Measurements from ENCODE around the gene PDE8B. TPM values are rescaled to one million over a fixed set of nuclear protein-coding genes. Genes with fewer than 3 reads are reported as not detected.

Gene PDE8B
- total RNA-seq, 1 donor from 2014 or later, result 0.33 TPM

DNA sequence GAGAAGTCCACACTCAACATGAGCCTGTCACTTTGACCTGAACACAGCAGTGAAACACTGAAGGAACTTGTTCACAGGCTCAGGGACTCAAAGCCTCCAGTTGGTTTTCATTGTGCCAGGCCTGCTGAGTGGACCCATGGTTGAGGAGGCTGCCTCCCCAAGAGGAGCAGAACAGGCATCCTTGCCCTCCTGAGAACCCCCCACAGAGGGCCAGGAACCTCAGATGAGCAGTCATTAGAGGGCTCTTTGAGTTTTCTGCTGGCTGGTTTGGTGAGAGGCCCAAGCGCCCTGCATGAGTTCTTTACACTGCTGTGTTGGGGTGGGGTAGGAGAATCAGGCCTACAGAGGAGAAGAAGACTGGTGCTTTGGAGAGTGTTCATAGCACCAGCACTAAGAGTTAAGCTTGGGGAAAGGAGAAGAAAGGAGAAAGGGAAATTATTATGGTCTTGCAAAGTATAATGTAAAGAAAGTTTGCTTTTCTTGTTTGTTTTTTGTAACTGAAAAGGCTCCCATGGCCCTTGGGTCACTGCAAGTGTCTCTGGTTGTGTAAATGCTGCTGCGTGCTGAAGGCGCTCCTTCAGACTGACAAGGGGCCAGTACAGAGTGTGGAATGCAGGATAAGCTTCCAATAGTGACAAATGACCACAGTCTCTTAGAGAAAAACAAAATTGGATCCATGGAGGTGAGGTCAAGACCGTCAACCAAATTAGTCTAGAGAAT lies 100.2 kb downstream of the PDE8B start:
- H3K27me3 ChIP-seq (ENCODE audit: control insufficient read depth, insufficient read depth, low read length), result no peaks in the 10 kb centered on the region
- no peak overlapping the region for H3K4me3 ChIP-seq (ENCODE audit: low read depth, low read length)
- TF ChIP-seq, protein P1, sequence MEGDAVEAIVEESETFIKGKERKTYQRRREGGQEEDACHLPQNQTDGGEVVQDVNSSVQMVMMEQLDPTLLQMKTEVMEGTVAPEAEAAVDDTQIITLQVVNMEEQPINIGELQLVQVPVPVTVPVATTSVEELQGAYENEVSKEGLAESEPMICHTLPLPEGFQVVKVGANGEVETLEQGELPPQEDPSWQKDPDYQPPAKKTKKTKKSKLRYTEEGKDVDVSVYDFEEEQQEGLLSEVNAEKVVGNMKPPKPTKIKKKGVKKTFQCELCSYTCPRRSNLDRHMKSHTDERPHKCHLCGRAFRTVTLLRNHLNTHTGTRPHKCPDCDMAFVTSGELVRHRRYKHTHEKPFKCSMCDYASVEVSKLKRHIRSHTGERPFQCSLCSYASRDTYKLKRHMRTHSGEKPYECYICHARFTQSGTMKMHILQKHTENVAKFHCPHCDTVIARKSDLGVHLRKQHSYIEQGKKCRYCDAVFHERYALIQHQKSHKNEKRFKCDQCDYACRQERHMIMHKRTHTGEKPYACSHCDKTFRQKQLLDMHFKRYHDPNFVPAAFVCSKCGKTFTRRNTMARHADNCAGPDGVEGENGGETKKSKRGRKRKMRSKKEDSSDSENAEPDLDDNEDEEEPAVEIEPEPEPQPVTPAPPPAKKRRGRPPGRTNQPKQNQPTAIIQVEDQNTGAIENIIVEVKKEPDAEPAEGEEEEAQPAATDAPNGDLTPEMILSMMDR (IDR thresholded peaks at IDR 0.05; ENCODE audit: insufficient read depth, low read length, poor library complexity, severe bottlenecking), result no peak

DNA sequence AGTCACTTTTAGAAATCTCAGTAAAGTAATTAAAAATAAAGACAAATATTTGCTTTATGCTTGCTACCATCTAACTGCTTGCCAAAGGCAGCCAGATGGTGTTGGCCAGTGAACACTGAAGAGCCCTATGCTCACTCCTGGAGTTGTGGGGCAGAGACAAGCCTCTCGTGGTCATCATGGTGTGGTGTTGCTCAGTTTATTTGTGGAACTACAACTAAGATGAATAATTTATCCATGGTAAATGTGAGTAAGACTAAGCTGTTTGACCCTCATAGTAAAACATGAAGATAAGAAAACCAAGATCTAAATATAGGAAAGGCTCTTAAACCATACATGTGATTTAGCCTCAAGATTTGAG lies 100.7 kb downstream of the PDE8B start:
- no peak for DNase-seq (ENCODE audit: low read depth)
- H3K36me3 ChIP-seq (ENCODE audit: control insufficient read depth, insufficient read depth, low read length), result no peaks in the 10 kb centered on the region
- TF ChIP-seq, protein P1 (IDR thresholded peaks at IDR 0.05; ENCODE audit: insufficient read depth, low read length, poor library complexity, severe bottlenecking), result no peak
- H3K4me3 ChIP-seq (ENCODE audit: low read depth, low read length), result no peak overlapping the region
- no peaks in the 10 kb centered on the region for H3K27me3 ChIP-seq (ENCODE audit: control insufficient read depth, insufficient read depth, low read length)

More for the DNA sequence above, 100.2 kb downstream of the PDE8B start:
- no peak for DNase-seq (ENCODE audit: low read depth)
- no peaks in the 10 kb centered on the region for H3K36me3 ChIP-seq (ENCODE audit: control insufficient read depth, insufficient read depth, low read length)

DNA sequence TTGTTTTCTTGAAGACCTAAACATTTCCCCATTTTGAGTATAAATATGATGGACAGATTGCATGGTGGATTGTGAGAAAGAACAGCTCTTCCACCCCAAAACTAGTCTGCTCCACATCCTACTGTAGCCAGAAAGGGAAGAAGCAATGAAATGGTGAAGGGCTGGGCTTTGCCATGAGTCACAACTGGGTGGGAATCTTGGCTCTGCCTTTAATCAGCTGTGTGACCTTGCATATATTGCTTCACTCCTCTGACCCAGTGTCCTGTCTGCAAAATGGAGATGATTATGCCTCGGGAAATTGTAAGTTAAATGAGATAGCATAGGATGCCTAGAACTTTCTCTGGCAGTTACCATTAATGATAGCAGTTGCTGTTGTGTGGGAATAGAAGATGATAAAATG lies 101.9 kb downstream of the PDE8B start:
- TF ChIP-seq, protein P1 (IDR thresholded peaks at IDR 0.05; ENCODE audit: insufficient read depth, low read length, poor library complexity, severe bottlenecking), result no peak
- Histone ChIP-seq H3K36me3 (ENCODE audit: control insufficient read depth, insufficient read depth, low read length) (no peaks in the 10 kb centered on the region), H3K27me3 (ENCODE audit: control insufficient read depth, insufficient read depth, low read length) (no peaks in the 10 kb centered on the region), H3K4me3 (ENCODE audit: low read depth, low read length) (no peak overlapping the region)
- DNase-seq (ENCODE audit: low read depth), result no peak

DNA sequence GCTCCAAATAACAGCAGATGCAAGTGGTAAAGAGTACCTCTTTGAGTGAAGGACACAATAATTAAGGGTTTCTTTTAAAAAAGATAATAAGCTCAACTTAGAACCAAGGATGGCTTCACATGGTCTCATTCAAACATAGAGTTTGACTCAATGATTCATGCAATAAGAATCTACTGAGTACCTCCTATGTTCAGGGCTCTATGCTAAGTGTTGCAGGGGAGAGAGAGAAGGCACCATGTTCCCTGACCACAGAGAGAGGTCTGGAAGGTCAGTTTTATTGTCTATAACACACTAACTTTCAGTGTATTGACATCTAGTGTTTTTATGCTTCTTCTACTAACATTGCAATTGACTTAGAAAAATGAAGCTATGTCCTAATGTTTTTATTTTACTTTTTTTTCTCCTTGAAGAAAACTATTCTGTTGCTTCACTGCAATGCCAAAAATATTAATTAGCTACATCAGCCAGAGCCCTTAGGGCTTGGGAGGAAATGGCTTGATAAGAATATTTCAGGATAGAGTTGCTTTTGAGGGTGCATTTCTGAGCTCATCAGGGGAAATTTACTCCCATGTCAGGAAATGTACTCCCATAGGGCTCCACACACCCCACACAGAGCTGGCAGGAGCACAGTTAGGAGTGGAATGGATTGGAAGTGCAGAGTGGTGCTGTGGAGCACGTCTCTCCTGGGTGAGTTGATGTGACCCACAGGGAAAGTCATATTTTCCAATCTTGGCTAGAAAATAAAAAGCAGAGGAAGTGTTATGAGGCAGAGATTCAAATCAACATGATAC lies 106.6 kb downstream of the PDE8B start:
- DNase-seq (ENCODE audit: low read depth), result no peak
- H3K4me3 ChIP-seq (ENCODE audit: low read depth, low read length), result no peak overlapping the region
- no peaks in the 10 kb centered on the region for H3K27me3 ChIP-seq (ENCODE audit: control insufficient read depth, insufficient read depth, low read length)
- no peaks in the 10 kb centered on the region for H3K36me3 ChIP-seq (ENCODE audit: control insufficient read depth, insufficient read depth, low read length)
- TF ChIP-seq, protein P1 (IDR thresholded peaks at IDR 0.05; ENCODE audit: insufficient read depth, low read length, poor library complexity, severe bottlenecking), result no peak

DNA sequence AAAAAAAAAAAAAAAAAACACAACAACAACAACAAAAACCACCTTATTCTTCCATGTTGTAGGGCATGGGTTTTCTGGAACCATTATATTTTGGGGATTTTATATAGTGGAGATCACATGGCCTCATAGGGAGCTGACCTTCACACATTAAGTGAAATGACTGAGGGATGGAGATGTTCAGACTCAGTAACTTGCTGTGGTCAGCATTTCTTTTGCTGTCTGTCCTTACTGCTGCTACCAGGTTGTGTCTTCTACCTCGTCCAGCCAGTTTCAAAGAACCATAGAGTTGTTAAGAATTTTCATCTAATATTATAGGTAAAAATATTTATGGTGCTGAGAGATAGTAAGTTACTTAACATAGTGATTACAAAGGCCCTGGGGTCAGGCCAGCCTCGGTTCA lies 107.6 kb downstream of the PDE8B start:
- no peak overlapping the region for H3K4me3 ChIP-seq (ENCODE audit: low read depth, low read length)
- TF ChIP-seq, protein P1 (IDR thresholded peaks at IDR 0.05; ENCODE audit: insufficient read depth, low read length, poor library complexity, severe bottlenecking), result no peak
- DNase-seq (ENCODE audit: low read depth), result no peak
- H3K36me3 ChIP-seq (ENCODE audit: control insufficient read depth, insufficient read depth, low read length), result no peaks in the 10 kb centered on the region
- H3K27me3 ChIP-seq (ENCODE audit: control insufficient read depth, insufficient read depth, low read length), result no peaks in the 10 kb centered on the region

Measured in kidney epithelial cell (primary cell).